C4-2B (cell line): ENCODE results near the gene PPDPF.
"Not testable (repeated sequence)": the region's sequence is repeated elsewhere in the genome, so short reads cannot be mapped to it uniquely, and the experiment has no call there.

Experiments used
- H3K27ac ChIP-seq: fragments of 450-650 bp; 2 replicates; pipeline ENCODE4 v1.5.1; 2017
- CTCF ChIP-seq: fragments of 450-650 bp; conservative IDR thresholded peaks from 2 replicates; pipeline ENCODE4 v1.5.1; 2017; ENCODE audit warnings: mild to moderate bottlenecking
- ZFX ChIP-seq: fragments of 450-650 bp; IDR thresholded peaks from 2 replicates; pipeline ENCODE4 v1.6.1; 2017

The PPDPF gene

GRCh38 chr20:63504642-63505041 lies 15.9 kb upstream of the PPDPF start:
- H3K27ac ChIP-seq, result no peak overlapping the region
- TF ChIP-seq ZFX (no peak), CTCF (no peak)

GRCh38 chr20:63505281-63505680 lies 15.3 kb upstream of the PPDPF start:
- no peak overlapping the region for H3K27ac ChIP-seq
- TF ChIP-seq CTCF (no peak), ZFX (no peak)

GRCh38 chr20:63505723-63506122 lies 14.8 kb upstream of the PPDPF start:
- no peak for TF ChIP-seq ZFX
- no peak for TF ChIP-seq CTCF
- H3K27ac ChIP-seq, result no peak overlapping the region

- TF ChIP-seq ZFX (no peak), CTCF (no peak)
- H3K27ac ChIP-seq, result no peak overlapping the region
These were observed 13.4 kb upstream of the PPDPF start for GRCh38 chr20:63507083-63507743.

- no peak for TF ChIP-seq CTCF
- TF ChIP-seq ZFX, result no peak
- no peak overlapping the region for H3K27ac ChIP-seq
These were observed 12.3 kb upstream of the PPDPF start for GRCh38 chr20:63508072-63508768.

- TF ChIP-seq ZFX (no peak), CTCF (no peak)
- no peak overlapping the region for H3K27ac ChIP-seq
These were observed 11.4 kb upstream of the PPDPF start for GRCh38 chr20:63509088-63509564.

- no peak overlapping the region for H3K27ac ChIP-seq
- TF ChIP-seq CTCF (no peak), ZFX (no peak)
These were observed 7.4 kb upstream of the PPDPF start for GRCh38 chr20:63513207-63513606.

GRCh38 chr20:63514520-63514919 lies 6.0 kb upstream of the PPDPF start:
- not testable (repeated sequence) for H3K27ac ChIP-seq
